ENCODE data around the gene SPOCK1.
"Not testable (repeated sequence)": the region's sequence is repeated elsewhere in the genome, so short reads cannot be mapped to it uniquely, and the experiment has no call there.

SPOCK1 gene

DNA sequence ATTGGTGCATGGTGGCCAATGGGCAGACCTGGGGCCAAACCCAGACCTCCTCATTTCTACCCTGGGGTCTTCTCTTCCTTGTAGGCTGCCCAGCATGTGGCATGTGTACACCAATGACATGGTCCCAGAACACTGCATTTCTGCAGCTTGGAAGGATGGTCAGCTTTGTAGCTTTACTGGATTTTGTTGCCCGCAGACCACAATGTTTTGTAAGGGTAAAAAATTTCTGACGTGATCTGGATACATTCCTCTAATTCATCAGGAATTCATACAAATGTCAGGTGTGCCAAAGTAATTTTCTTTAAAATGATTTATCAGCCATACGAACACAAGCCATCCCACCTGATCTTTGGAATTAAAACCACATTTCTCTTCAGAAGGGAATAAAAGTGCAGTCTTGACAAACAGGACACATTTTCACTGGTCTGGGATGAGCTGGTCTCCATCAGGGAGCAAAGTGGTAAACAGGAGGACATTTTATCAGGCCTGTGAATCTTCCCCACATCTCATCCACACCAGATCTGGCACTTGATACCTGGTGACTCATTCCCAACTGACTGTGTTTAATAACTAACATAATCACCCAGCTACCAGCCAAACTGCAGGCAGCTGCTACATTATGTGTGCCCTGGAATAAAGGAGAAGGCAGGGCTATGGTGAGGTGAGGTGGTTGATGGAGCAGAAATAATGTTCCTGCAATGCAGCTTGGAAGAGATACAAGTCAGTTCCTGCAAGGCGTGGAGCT lies 103.9 kb downstream of the SPOCK1 start:
- no peak for DNase-seq

DNA sequence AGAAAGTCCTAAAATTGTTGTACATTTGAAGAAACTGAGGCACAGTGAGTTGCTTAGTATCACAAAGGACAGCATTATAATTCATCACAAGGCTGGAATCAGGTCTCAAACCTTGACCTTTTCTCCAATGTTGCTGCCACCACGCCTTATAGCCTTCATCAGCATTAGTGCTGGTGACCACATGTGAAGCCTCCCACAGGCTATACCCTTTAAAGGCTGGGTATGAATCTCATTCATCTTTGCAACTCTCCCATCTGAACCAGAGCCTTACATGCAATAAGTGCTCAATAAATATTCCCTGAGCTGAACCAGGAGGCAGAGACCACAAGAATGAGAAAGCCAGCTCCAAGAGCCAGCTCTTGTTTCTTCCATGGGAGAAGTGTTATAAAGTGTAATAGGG lies 104.7 kb downstream of the SPOCK1 start:
- DNase-seq: no peak

DNA sequence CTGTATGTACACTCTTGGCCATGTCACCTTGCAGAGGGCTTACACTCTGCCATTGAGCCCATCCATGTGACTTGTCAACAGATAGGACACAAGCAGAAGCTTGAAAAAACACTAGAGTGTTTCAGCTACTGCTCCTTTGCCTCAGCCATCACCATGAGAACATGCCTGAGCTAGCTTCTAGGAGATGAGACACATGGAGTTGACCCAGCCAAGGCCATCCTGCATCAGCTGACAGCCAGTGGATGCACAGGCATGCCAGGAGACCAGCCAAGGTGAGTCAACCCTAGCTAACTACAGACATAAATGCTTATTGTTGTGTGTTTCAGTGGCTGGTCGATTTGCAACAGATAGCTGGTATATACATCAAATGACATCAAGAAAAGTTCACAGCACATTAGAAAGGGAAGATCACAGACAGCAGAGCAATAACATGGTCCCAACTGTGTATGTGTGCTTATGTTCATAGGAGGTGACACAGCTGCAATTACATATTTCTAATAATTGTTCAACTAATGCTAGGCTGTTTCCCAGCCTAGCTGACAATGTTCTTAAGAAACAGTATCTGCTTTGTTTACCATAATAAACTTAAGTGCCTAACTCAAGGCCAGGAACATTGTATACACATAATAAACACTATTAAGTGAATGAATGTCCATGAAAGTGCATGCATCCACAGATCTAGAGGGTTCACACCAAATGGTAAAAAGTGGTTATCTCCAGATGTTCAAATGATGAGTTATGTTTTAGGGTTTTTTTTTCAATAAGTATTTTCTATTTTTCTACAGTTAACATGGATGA lies 105.7 kb downstream of the SPOCK1 start:
- DNase-seq: no peak

DNA sequence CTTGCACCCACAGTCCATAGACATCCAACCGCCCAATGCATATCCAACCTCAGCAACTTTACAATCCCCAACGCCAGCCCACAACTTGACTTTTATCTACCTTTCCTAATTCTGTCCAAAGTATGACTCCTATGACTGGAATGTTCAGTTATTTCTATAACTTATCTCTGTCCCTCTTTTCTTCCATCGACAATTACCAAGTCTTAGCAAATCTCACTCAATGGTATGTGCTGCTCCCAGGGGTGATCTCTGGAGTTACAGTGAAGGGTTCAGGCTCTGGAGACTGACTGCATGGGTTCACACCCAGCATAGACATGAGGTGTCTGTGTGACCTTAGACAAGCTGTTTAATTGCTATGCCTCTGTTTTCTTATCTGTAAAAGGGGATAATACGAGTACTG lies 106.9 kb downstream of the SPOCK1 start:
- no peak for DNase-seq

DNA sequence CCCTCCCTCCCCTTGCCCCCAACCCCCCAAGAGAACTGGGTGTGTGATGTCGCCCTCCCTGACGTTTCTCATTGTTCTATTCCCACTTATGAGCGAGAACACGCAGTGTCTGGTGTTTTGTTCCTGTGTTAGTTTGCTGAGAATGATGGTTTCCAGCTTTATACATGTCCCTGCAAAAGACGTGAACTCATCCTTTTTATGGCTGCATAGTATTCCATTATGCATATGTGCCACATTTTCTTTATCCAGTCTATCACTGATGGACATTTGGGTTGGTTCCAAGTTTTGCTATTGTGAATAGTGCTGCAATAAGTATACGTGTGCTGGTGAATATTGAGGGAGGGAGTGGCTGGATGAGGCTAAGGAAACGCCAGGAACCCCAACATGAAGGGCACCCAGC lies 108.1 kb downstream of the SPOCK1 start:
- not testable (repeated sequence) for DNase-seq

DNA sequence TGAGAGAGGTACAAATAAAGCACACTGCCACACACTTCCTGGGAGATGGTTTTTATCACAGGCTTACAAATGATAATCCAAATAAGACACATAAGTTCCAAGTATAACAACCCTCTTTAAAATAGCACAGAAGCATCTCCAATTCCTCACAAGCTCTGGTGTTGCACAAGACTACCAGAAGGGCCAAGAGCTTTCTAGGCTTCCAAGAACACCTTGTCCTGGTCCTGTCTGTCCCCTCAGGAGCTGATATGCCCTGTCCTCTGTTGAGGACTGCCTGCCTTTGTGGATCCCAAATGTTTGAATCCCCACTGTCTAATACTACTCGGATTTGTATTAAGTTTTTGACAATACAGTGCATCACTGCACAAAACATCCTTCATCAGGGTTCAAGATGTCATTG lies 110.1 kb downstream of the SPOCK1 start:
- no peak for DNase-seq

DNA sequence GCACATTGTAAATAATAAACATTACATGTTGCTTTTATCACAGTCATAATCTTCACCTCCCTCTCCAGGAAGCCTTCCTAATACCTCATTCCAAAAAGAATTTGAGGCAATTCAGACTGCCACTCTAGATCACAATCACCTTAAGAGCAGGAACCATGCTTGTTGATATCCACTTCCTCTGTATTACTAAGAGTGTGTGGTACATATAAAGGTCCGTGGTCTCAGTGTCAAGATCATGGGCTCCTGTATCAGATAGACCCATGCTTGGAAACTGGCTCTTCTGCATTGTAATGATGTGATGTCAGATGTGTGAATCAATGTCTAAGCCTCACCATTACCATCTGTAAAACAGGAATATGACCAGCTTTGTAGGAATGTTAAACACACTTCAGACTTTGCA lies 114.1 kb downstream of the SPOCK1 start:
- no peak for DNase-seq

DNA sequence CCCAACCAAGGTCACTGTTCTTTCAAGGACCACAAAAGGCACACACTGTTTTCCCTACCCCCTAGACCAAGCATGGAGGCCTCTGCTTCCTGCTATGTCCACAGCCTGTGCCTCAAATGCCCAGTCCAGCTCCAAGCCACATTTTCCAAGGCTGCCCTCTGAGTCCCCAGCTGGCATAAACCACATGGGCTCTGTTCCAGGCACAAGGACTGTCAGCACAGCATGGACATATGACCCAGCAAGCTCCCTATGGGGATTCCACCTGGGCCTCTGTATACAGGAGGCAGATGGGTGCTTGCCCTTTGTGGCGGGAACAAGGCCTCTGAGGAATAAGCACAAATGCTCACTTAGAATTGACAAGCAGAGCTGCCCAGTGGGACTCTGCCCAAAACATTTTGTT lies 115.2 kb downstream of the SPOCK1 start:
- no peak for DNase-seq

DNA sequence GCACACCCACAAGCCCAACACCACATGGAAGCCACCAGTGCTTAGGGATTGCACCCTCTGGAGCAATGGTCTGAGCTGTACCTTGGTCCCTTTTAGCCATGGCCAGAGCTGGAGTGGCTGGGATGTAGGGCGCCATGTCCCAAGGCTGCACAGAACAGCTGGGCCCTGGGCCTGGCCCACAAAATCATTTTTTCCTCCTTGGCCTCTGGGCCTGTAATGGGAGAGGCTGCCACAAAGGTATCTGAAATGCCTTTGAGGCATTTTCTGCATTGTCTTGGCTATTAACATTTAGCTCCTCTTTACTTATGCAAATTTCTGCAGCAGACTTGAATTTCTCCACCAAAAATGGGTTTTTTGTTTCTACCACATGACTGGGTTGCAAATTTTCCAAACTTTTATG lies 117.6 kb downstream of the SPOCK1 start:
- no peak for DNase-seq

DNA sequence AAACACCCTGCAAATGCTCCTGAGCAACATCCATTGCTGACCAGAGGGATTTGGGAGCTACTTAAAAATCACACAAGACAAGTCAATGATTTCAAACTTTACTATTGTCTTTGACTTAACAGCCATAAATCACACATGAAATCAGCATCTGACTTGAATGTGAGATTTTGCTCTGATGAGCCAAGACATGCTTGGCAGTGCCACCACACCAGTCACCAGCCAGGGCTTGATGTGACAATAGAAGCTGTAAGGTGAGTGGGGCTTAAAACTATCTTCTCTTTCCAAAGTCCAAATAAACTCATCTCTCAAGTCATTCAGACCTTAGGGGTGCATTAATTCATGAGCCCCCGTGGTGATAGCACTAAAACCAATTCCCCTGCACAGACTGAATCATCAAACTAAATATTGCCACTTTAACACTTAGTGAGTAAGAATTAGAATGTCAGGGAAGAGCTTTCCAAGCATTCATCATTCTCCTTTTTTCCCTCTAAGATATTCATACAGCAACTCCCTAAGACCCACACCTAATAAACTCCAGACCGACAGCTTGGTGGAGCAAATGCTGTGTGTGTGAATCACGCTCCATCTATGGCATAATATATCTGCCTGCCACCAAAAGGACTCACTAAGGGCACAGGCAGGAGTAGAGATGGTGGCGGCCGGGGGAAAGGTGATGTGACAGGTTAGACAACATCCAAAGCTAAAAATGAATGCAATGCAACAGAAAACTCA lies 119.4 kb downstream of the SPOCK1 start:
- DNase-seq: no peak

DNA sequence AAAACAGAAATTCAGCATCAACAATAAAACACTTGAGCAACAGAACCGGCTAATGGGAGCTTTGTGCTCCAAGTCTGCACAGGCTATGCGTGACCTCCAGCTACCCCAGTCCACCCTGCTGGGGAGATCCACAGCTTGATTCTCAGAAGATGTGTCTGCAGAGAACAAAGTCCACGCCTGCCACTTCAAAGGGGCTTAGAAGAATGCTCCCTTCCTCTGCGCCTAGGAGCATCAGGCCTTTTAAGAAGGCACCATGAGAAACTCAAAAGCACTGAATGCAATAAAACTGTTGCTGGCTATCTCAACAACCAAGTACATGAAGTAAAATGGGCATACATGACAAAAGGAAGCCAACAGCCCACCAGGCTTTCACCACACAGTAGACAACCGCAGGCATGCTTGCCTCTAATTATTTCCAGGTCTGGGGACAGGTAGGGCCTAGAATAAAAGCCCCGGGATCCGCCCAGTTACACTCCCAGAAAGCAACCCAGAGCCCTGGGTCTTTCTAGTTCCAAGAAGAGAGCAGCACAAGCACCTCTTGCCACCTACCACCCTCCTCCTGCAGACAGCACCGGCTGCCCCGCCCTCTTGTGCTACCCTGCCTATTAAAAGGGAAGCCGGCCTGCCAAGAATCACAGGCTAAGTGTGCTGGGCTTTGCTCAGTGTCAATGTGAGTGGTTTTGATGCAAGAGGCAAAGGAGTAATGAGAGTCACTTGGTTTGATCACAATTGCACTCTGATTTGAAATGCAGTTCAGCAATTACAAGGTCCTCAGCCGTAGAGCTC lies 123.2 kb downstream of the SPOCK1 start:
- DNase-seq: no peak

DNA sequence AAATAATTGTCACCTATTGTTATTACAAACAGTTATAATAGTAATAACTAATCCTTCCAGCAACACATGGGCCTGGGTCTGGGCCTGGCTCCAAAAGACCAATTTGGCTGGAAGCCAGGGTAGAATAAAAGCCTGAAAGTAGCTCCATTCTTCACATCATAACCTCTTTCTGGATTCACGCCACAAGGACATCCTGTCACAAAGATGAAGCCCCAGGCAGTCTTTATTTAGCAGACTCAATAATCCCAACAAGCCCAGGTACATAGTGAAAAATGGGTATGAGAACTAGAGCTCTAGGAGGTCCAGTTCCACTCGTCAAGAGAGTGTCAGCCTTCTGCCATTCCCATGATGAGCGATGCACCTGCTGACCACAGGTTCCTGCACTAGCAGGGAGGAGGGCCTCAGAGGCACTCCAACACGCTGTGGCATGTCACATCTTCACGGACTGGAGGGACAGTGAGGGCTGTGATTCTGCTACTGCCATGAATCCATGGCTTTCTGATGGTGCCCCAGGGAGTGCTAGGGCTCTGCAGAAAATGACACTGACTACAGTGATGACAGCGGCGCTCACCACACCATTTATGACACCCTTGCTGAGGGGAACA lies 124.9 kb downstream of the SPOCK1 start:
- DNase-seq: no peak

DNA sequence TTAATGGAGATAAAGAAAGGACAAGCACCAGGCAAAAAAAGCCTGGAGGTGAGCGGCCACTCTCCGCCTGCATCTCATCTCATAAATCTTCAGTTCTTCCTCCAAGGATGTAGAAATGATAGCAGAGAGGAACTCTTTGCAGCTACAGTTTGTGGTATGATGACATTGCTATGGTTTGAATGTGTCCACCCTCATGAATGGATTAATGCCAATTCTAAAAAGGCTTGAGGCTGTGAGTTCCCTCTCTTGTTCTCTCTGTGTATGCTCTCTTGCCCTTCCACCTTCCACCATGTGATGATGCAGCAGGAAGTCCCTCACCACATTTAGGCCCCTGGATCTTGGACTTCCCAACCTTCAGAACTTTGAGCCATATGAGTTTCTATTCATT lies 126.4 kb downstream of the SPOCK1 start:
- DNase-seq: no peak

DNA sequence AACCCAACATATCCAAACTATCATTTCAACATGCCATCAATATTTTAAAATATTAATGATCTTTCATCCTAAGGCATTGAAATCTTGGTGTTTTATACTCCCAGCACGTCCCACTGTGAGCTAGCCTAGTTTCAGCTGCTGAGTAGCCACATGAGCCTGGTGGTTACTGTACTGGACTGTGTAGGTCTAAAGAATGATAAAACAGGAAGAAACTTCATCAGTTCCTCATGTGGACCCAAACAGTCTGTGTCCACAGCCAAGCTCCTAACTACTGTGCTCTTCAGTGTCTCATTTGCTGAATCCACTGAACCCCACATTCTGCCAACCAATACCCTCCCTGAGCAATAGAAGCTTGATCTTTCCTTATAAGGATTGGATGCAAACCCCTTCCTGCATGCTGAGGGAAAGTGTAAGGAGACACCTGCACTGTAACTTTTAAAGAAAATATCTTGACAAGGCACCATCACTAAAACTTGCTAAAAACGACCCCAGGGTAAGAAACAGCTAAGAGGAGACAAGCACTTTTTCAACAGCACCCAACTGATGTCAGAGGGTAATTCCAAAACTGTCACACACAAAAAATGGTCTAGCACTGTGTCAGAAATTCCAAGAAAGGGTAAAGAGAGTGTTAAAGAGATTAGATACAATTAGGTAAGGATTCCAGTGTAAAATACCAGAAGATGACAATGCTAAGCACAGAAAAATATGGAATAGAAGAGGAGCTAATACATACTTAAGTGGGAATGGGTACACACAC lies 126.9 kb downstream of the SPOCK1 start:
- DNase-seq: no peak

DNA sequence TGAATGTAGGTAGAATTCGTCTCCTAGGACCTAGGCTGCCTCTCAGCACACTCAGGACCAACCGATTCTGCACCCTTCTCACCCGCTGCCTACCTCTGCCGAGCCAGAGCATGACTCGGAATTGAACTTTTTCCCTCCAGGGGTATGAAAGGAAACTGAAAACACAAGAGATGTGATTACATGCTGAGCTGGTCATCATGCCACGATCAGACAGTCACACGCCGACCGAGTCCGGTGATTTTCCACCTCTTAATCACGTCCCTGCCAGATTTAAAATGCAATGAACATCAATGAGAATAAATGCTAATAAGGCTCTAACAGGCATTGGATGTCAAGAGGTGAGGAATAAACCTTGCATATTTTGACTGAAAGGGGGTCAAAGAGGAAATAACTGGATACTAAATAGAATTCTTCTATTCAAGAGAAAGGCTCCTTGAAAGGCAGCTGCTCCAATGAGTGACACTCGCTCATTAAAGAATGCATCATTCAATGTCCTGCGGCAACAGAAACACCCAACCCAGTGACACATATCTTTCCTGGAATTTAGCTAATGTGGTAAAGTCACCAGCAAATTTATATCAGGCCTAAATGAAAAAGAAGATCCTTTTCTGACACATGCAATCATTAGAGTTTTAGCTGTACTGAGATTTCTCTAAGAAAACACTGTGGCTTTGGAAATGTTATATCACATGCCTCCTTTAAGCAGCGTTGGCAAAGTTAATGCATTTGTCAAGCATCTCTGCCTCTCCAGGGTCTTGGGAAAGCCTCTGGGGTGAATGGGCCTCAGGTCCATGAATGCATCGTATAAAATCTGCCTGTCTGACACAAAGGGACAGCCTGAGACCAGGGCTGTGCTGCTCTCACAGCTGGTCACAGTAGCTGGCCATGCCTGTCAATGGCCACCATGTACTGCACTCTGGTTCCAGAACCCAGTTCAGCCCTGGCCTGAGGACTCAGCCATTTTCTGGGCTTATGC lies 128.7 kb downstream of the SPOCK1 start:
- no peak for DNase-seq

DNA sequence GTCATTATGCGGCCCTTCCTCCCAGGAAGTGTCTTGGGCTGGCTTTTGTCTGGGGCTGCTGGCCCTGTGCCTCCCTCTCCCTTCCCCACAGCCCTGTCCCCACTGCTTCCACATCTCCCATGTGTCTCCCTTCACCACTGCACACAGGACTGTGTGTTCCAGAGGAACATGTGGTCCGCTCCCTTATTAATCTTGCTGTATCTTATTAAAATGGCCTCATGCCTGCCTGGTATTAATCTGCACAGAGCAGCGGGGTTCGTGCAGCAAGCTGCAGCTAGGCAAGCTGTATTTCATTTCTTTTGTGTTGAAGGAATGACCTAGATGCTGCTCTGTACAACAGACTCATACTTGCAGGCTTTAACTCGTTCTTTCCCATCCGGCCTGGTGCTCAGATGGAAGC lies 130.5 kb downstream of the SPOCK1 start:
- no peak for DNase-seq

DNA sequence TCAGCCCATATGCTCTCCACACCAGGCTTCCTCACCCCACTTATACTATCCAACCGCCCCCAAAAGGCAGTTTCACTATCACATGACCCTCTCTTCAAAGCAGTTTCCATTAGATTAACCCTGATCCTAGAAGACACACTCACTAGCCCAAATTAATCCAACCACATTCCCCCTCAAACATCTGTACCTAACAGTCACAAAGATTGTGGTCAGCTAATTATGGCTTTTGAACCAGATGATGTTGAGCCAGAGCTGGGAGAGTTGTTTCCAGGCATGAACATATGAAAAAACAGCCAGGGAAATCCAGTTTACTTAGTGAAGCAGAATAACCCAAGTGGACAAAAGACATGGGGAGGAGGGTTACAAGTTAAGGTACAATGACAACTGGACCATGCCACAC lies 131.2 kb downstream of the SPOCK1 start:
- DNase-seq: no peak

DNA sequence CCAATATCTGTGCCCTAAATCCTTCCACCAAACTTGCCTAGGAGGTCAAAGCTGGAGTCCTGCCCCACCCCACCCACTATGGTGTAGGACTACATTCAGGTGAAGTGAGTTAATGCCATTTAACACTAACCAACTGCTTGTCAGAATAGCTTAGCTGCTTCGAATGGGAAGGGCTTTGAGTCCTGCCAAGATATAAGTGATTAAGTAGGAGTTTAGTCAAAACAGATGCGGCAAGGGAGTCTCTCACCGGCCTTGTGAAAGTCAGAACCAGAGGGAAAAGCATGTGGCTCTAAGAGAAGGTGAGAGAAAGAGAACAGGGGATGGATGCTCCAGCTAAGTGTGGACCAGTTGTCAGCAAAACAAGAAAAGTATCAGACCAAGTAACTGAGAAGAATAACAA lies 132.6 kb downstream of the SPOCK1 start:
- no peak for DNase-seq

DNA sequence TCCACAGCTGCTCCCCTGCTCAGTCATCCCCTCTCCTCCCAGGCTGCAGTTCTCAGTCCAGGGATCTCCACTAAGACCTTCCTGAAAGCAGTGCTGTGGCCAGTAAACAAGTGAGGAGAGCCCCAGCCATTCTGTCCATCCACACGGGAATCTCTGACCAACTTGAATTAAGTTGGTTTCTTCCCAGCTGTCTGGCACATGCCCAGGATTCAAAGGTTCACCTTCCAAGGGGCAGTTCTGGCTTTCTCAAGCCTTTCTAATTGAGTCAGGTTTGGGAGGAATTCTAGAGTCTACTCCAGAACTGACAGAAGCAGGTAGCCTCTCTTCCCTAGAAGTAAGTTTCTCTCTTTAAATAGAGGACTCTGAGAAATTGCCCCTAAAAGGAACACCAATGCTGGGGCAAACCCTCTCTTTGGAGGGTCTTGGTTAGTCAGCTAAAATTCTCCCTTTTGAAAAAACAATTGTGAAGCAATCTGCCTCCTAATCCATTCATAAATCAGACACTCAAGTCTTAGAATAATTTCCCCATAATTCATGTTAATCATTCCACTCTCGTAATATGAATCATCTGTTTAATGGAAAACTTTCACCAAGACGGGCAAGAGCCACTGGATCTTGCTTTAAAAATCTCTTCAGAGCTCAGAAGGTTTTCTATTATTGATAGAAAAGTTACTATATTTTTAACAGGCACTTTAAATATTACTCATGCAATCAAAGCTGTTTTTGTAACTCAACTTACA lies 133.8 kb downstream of the SPOCK1 start:
- no peak for DNase-seq
